ENCODE results near the gene APLF. TPM values are rescaled to one million over a fixed set of nuclear protein-coding genes. Genes with fewer than 3 reads are reported as not detected.
A peak's percentile ranks its signal among the peaks of the same experiment; 100 is the strongest.

APLF gene
- total RNA-seq, 2 experiments from 2014 or later: 3.0 to 3.1 TPM

DNA sequence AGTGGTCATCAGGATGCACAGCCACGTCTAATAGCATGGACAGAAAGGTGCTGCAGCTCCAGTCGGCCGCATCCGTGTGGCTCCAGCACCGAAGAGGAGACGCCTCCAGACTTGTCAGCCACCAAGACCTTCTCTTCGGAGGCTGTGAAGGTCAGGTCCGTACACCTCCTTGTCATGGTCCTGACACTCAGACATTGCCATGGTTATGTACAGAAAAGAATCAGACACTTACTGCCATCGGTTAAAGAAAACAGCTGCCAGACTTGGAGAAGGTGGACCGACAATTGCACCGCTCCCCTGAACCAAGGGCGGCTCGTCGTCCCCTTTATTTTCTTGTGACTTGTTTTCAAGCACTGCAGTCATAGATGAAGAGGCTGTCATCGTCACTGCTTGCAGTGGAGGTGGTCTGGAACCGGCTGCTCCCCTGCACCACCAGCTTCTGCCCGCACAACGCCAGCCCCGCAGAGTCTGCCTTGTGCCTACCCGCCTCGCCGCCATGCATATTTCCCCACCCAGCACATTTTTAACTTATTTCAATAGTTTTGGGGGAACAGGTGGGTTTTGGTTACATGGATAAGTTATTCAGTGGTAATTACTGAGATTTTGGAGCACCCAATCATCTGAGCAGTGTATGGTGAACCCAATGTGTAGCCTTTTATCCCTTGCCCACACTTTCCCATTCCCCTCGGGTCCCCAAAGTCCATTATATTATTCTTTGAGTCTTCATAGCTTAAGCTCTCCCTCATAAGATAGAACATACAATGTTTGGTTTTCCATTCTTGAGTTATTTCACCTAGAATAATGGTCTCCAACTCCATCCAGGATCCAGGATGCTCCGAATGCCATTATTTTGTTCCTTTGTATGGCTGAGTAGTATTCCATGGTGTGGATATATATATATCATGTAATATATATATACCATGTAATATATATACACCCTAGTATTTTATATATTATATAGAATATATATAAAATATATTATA is 18.4 kb upstream of the APLF start:
- Mint-ChIP-seq H3K4me1 (ENCODE audit: low read depth) (peaks cover 6% of the 10 kb centered on the region), H3K4me3 (no peak overlapping the region), H3K9me3 (peaks cover 9% of the 10 kb centered on the region), H3K36me3 (no peaks in the 10 kb centered on the region), H3K27ac (no peak overlapping the region), H3K27me3 (no peaks in the 10 kb centered on the region)
- ChIA-PET CTCF (interaction anchor here (0.8 kb wide), 1 partner anchor 326 kb away, joined by 3 read pairs; no protein-coding TSS in a partner anchor), POLR2A (interaction anchor here (1.2 kb wide), 1 partner anchor 18 kb away, joined by 3 read pairs; the partner anchor contains the start of genes APLF and FBXO48)
- intact Hi-C loops (cut with micrococcal nuclease): no loop called here
- peak; percentile 38 for DNase-seq

DNA sequence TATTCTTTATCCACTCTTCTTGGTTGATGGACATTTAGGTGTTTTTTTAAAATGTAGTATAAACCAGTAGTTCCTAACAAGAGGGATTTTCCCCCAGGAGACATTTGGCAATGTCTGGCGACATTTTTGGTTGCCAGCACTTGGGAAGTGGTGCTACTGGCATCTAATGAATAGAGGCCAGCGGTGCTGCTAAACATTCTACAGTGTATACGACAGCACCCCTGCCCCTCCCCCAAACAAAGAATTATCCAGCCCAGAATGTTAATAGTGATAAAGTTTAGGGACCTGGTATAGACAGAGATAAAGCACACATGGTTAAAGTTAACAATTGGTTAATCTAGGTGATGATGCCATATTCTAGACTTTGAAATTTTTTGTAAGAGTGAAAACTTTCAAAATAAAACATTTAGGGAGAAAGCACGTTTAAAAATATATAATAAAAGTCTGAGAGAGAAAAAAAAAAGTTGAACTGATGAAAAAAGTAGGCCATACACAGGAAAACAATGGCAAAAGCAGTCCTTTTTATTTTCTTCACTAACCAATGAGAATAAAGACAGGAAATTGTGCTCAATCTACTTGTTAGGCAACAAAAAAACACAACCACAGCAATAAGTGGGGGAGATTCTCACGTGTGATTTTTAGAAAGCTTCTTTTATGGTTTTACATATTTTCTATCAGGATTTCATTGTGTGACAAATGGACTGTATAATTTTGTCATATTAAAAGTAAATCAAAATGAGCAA is 15.1 kb upstream of the APLF start:
- H3K9me3 Mint-ChIP-seq: peaks cover 9% of the 10 kb centered on the region
- POLR2A ChIA-PET: no interaction called here
- intact Hi-C loops (cut with micrococcal nuclease): no loop called here
- DNase-seq: no peak
- H3K36me3 Mint-ChIP-seq: no peaks in the 10 kb centered on the region
- H3K4me3 Mint-ChIP-seq: no peak overlapping the region
- no peaks in the 10 kb centered on the region for H3K27me3 Mint-ChIP-seq
- peaks cover 6% of the 10 kb centered on the region for H3K4me1 Mint-ChIP-seq (ENCODE audit: low read depth)
- CTCF ChIA-PET: interaction anchor here (1.1 to 2.5 kb wide), 3 partner anchors 12 to 472 kb away, joined by 3 to 36 read pairs (median 5); no protein-coding TSS in a partner anchor
- H3K27ac Mint-ChIP-seq: peak overlapping the region; percentile 1

DNA sequence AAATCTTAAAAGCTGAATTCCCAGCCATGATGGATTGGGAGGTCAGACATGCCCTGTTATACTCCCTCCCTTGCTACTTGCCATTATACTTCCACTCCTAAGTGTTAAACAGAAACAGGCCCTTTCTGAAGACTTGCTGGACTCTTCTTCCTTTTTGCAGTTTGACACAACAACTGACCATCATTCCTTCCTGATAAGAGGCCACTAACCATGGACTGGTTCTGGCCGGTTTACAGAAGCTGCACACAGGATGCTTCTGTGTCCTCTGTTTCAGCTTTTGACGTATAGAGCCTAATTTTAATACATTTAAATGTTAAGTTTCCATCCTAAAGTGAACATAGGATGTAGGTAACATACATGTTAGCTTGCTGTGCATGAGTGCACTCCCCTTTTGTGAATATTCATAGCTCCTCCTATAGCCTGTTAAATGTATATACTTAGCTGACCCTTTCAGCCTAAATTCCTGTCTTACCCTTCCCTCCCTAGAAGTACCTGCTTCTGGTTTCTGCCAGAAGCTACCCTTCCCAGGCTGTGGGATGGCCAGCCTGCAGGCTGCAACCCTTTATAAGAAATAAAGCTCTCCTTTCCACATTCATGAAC is 13.5 kb upstream of the APLF start:
- POLR2A ChIA-PET: no interaction called here
- Mint-ChIP-seq H3K36me3 (no peaks in the 10 kb centered on the region), H3K4me3 (no peak overlapping the region), H3K27ac (no peak overlapping the region), H3K27me3 (no peaks in the 10 kb centered on the region), H3K9me3 (peaks cover 4% of the 10 kb centered on the region), H3K4me1 (ENCODE audit: low read depth) (peaks cover 8% of the 10 kb centered on the region)
- DNase-seq: no peak
- CTCF ChIA-PET: interaction anchor here (1.0 to 2.5 kb wide), 2 partner anchors 10 to 94 kb away, joined by 3 to 36 read pairs; no protein-coding TSS in a partner anchor
- intact Hi-C loops (cut with micrococcal nuclease): no loop called here

- intact Hi-C loops (cut with micrococcal nuclease): no loop called here
- no peaks in the 10 kb centered on the region for H3K9me3 Mint-ChIP-seq
- POLR2A ChIA-PET: no interaction called here
- no peak overlapping the region for H3K27ac Mint-ChIP-seq
- H3K4me1 Mint-ChIP-seq (ENCODE audit: low read depth): peaks cover 10% of the 10 kb centered on the region
- H3K4me3 Mint-ChIP-seq: no peak overlapping the region
- CTCF ChIA-PET: interaction anchor here (2.5 kb wide), 1 partner anchor 10 kb away, joined by 36 read pairs; no protein-coding TSS in a partner anchor
- no peaks in the 10 kb centered on the region for H3K27me3 Mint-ChIP-seq
- DNase-seq: no peak
- H3K36me3 Mint-ChIP-seq: no peaks in the 10 kb centered on the region
Measured at GRCh38 chr2:68454719-68455118, 12.7 kb upstream of the APLF start.

- H3K4me1 Mint-ChIP-seq (ENCODE audit: low read depth): peaks cover 10% of the 10 kb centered on the region
- no peaks in the 10 kb centered on the region for H3K9me3 Mint-ChIP-seq
- DNase-seq: no peak
- no peak overlapping the region for H3K4me3 Mint-ChIP-seq
- no peaks in the 10 kb centered on the region for H3K36me3 Mint-ChIP-seq
- ChIA-PET POLR2A (no interaction called here), CTCF (interaction anchor here (1.2 kb wide), 1 partner anchor 138 kb away, joined by 3 read pairs; no protein-coding TSS in a partner anchor)
- no peaks in the 10 kb centered on the region for H3K27me3 Mint-ChIP-seq
- H3K27ac Mint-ChIP-seq: no peak overlapping the region
- intact Hi-C loops (cut with micrococcal nuclease): no loop called here
Measured at GRCh38 chr2:68456198-68456597, 11.2 kb upstream of the APLF start.

DNA sequence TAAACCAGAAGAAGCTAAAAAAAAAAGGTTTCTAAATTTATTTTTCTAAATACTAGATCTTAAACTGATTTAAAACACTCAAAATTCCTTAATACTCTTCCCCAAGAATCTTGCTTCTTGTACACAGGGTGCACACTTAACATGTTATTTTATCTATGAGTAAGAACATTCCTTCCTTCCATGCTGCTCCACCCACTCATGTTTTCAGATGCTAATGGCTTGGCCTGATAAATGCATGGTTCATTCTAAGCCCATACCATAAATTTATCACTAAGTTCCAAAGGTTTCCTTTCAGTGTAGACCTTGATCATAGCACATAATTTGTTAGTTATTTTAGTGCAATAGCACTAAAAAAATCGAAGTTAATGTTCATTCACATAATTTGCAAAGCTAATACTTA is 8.4 kb upstream of the APLF start:
- H3K9me3 Mint-ChIP-seq: no peaks in the 10 kb centered on the region
- POLR2A ChIA-PET: no interaction called here

GRCh38 chr2:68463287-68463877 is 4.0 kb upstream of the APLF start:
- peaks cover 28% of the 10 kb centered on the region for H3K4me1 Mint-ChIP-seq (ENCODE audit: low read depth)
- DNase-seq: no peak
- POLR2A ChIA-PET: interaction anchor here (1.6 to 2.1 kb wide), 2 partner anchors 37 to 188 kb away, joined by 4 read pairs; no protein-coding TSS in a partner anchor
- CTCF ChIA-PET: interaction anchor here (0.6 to 6.7 kb wide), 63 partner anchors 10 to 843 kb away, joined by 3 to 127 read pairs (median 5); partner anchors contain the start of genes ARHGAP25, PPP3R1 and PROKR1
- H3K36me3 Mint-ChIP-seq: no peaks in the 10 kb centered on the region
- intact Hi-C loops (cut with micrococcal nuclease): loop anchor here (1.0 kb wide), 1 partner anchor 132 kb away; no protein-coding TSS in a partner anchor
- no peak overlapping the region for H3K4me3 Mint-ChIP-seq
- no peaks in the 10 kb centered on the region for H3K27me3 Mint-ChIP-seq
- no peak overlapping the region for H3K27ac Mint-ChIP-seq
- H3K9me3 Mint-ChIP-seq: no peaks in the 10 kb centered on the region

More for the DNA sequence above, 8.4 kb upstream of the APLF start:
- no peak overlapping the region for H3K4me3 Mint-ChIP-seq
- H3K27ac Mint-ChIP-seq: no peak overlapping the region
- H3K4me1 Mint-ChIP-seq (ENCODE audit: low read depth): peaks cover 4% of the 10 kb centered on the region
- no peak for DNase-seq
- no peaks in the 10 kb centered on the region for H3K27me3 Mint-ChIP-seq
- CTCF ChIA-PET: interaction anchor here (1.7 kb wide), 1 partner anchor 136 kb away, joined by 8 read pairs; no protein-coding TSS in a partner anchor
- intact Hi-C loops (cut with micrococcal nuclease): no loop called here
- no peaks in the 10 kb centered on the region for H3K36me3 Mint-ChIP-seq

DNA sequence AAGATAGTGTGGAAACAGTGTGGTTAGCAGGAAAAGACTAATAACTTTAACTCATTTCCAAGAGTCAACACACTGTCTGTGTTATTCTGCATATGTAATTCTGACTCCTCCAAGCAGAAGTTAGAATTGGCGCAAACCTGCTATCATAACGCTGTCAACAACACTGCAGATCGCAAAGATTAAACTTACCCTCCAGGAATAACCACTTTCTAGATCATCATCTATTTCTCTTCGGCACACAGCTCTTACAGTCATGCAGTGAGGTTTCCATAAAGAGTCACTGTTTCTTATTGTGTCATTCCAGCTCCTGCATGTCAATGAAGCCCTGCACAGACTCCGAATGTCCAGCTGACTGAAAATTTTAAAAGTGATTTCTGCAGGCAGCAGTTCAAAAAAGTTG is 2.7 kb upstream of the APLF start:
- ChIA-PET CTCF (interaction anchor here (0.6 to 6.7 kb wide), 19 partner anchors 11 to 479 kb away, joined by 3 to 127 read pairs (median 6); no protein-coding TSS in a partner anchor), POLR2A (interaction anchor here (0.6 to 2.1 kb wide), 5 partner anchors 38 to 307 kb away, joined by 3 to 6 read pairs (median 4); partner anchors contain the start of gene ARHGAP25)
- Mint-ChIP-seq H3K36me3 (no peaks in the 10 kb centered on the region), H3K9me3 (no peaks in the 10 kb centered on the region), H3K27me3 (no peaks in the 10 kb centered on the region), H3K27ac (no peak overlapping the region), H3K4me1 (ENCODE audit: low read depth) (peaks cover 37% of the 10 kb centered on the region), H3K4me3 (no peak overlapping the region)
- intact Hi-C loops (cut with micrococcal nuclease): loop anchor here (1.0 to 5.0 kb wide), 3 partner anchors 76 to 1368 kb away; partner anchors contain the start of gene AAK1
- no peak for DNase-seq

- Mint-ChIP-seq H3K4me3 (peak overlapping the region; percentile 97), H3K27ac (peak overlapping the region; percentile 94), H3K27me3 (no peaks in the 10 kb centered on the region), H3K4me1 (ENCODE audit: low read depth) (peaks cover 43% of the 10 kb centered on the region), H3K9me3 (no peaks in the 10 kb centered on the region), H3K36me3 (no peaks in the 10 kb centered on the region)
- DNase-seq: peak; percentile 74
- POLR2A ChIA-PET: interaction anchor here (0.6 to 2.1 kb wide), 8 partner anchors 39 to 306 kb away, joined by 3 to 6 read pairs (median 3); partner anchors contain the start of gene ARHGAP25
- CTCF ChIA-PET: interaction anchor here (0.6 to 6.7 kb wide), 28 partner anchors 12 to 479 kb away, joined by 3 to 127 read pairs (median 4); no protein-coding TSS in a partner anchor
- intact Hi-C loops (cut with micrococcal nuclease): loop anchor here (1.0 to 5.0 kb wide), 3 partner anchors 77 to 1367 kb away; partner anchors contain the start of gene AAK1
Measured at GRCh38 chr2:68465081-68465916, 2.1 kb upstream of the APLF start.

- H3K36me3 Mint-ChIP-seq: no peaks in the 10 kb centered on the region
- peaks cover 43% of the 10 kb centered on the region for H3K4me1 Mint-ChIP-seq (ENCODE audit: low read depth)
- intact Hi-C loops (cut with micrococcal nuclease): loop anchor here (1.0 to 5.0 kb wide), 6 partner anchors 54 to 1366 kb away; partner anchors contain the start of gene AAK1
- ChIA-PET POLR2A (interaction anchor here (1.1 to 2.1 kb wide), 7 partner anchors 18 to 441 kb away, joined by 3 to 10 read pairs (median 4); no protein-coding TSS in a partner anchor), CTCF (interaction anchor here (0.9 to 6.7 kb wide), 22 partner anchors 21 to 477 kb away, joined by 3 to 127 read pairs (median 4); partner anchors contain the start of gene ARHGAP25)
- no peaks in the 10 kb centered on the region for H3K9me3 Mint-ChIP-seq
- peak overlapping the region; percentile 97 for H3K4me3 Mint-ChIP-seq
- H3K27ac Mint-ChIP-seq: peak overlapping the region; percentile 94
- DNase-seq: peak; percentile 83
- no peaks in the 10 kb centered on the region for H3K27me3 Mint-ChIP-seq
Measured at GRCh38 chr2:68466361-68466777, 1.0 kb upstream of the APLF start.
